H4 (cell line): ENCODE data around the gene PRDM7. TPM values are rescaled to one million over a fixed set of nuclear protein-coding genes. Genes with fewer than 3 reads are reported as not detected.
"Not testable (repeated sequence)": the region's sequence is repeated elsewhere in the genome, so short reads cannot be mapped to it uniquely, and the experiment has no call there.

Experiments
- DNase-seq: peaks from one replicate; pipeline ENCODE4 v3.0.0-alpha.2; 2015; ENCODE audit warnings: low spot score
- total RNA-seq: library from RNA; depleted of rRNA; stranded (reverse); fragments of >200 nt; shearing (Covaris generic); gene quantifications from 2 replicates; pipeline ENCODE4 v1.2.3, GENCODE V29; 2014

Gene PRDM7
- total RNA-seq, 1 experiment from 2014 or later: not detected

DNA sequence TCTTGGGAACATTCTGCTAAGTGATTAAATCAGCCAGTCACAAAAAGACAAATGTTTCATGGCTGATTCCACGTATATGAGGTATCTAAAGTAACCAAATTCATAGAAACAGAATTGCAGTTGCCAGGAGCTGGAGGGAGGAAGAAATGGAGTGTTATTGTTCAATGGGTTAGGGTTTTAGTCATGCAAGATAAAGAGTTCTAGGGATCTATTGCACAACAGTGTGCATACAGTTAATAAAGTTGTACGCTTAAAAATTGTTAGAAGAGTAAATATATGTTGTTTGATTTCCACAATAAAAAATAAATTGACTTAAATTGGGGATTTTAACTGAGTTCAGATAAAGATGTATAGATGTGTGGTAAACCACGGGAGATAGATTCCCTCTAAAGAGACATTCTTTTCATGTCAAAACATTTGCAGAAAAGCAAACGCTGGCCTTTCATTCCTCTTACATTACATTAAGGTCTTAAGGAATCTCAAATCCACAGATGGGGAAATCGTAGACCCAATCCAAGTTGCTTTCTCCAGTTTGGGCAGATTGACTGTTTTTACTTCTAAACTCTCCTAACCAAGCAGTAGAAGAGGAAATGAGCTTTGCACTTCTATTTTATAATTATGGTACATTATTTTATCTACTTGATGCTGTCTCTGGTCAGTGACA lies 4.6 kb downstream of the PRDM7 start:
- no peak for DNase-seq

DNA sequence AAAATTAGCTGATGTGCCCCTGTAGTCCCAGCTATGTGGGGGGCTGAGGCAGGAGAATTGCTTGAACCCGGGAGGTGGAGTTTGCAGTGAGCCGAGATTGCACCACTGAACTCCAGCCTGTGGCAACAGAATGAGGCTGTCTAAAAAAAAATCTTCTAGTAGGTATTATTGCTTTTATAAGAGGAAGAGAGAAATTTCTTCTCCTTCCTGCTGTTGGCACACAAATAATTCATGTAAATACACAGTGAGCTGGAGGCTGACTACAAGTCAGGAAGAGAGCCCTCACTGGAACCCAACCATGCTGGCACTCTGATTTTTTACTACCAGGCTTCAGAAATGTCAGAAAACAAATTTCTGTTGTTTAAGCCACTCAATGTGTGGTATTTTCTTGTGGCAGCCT lies 6.7 kb downstream of the PRDM7 start:
- no peak for DNase-seq

DNA sequence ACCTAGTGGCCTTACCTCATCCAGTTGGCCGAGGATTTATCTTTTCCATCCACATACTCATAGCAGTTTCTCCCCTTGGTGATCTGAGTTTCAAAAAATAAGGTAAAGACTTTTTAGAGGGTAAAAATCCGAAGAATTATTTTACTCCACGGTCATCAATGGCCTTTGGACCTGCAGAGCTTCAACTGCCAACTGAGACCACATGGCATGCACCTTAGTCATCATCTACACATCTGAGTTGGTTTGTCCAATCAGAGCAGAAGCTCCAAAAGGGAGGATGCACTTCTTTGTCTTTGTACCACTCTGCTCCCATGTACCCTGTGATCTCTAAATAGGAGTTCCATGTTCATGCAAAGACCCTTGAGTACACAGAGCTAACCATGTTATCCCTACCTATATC lies 15.7 kb downstream of the PRDM7 start:
- DNase-seq: no peak

DNA sequence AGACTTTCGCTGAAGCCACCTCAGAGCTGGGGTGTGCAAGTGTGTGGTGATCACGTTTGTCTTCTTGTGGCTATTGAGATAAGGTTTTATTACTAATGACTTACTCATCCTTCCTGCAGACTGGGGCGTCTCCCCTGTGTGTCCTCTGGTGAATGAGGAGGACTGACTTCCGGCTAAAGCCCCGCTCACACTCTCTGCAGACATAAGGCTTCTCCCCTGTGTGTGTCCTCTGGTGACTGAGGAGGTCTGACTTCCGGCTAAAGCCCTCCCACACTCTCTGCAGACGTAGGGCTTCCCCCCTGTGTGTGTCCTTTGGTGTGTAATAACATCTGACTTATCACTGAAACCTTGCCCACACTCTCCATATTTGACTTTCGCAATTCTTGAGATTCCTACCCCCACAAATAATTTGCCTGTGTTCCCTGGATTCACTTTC lies 19.4 kb downstream of the PRDM7 start:
- no peak for DNase-seq

DNA sequence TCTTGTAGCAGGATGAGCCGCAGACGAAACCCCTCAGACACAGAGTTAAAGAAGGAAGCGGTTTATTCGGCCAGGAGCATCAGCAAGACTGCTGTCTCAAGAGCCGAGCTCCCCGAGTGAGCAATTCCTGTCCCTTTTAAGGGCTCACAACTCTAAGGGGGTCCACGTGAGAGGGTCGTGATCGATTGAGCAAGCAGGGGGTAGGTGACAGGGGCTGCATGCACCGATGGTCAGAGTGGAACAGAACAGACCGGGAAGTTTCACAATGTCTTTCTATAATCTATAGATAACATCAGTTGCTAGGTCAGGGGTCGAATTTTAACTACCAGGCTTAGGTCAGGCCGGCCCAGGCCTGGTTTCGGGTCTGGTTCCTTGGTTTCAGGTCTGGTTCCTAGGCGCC lies 20.6 kb downstream of the PRDM7 start:
- DNase-seq: not testable (repeated sequence)

DNA sequence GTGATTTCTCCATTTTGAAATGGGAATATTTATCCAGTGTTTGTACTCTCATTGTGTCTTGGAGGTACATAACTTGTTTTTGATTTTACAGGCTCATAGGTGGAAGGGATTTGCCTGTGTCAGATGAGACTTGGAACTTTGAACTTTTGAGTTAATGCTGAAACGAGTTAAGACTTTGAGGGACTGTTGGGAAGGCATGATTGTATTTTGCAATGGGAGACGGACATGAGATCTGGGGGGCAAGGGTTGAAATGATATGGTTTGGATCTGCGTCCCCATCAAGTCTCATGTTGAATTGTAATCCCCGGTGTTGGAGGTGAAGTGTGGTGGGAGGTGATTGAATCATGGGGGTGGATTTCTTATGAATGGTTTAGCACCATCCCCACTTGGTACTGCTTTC lies 21.8 kb downstream of the PRDM7 start:
- DNase-seq: no peak

DNA sequence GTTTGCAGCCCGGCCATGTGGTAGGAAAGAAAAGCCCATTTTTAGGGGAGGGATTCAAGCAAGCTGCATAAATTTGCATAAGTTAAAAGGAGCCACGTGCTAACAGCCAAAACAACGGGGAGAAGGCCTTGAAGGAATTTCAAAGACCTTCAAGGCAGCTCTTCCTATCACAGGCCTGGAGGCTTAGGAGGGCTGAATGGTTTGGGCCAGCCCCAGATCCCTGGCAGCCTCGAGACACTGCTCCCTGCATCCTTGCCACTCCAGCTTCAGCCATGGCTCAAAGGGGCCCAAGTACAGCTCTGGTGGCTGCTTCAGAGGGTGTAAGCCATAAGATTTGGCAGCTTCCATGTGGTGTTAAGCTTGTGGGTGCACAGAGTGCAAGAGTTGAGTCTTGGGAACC lies 22.6 kb downstream of the PRDM7 start:
- no peak for DNase-seq

DNA sequence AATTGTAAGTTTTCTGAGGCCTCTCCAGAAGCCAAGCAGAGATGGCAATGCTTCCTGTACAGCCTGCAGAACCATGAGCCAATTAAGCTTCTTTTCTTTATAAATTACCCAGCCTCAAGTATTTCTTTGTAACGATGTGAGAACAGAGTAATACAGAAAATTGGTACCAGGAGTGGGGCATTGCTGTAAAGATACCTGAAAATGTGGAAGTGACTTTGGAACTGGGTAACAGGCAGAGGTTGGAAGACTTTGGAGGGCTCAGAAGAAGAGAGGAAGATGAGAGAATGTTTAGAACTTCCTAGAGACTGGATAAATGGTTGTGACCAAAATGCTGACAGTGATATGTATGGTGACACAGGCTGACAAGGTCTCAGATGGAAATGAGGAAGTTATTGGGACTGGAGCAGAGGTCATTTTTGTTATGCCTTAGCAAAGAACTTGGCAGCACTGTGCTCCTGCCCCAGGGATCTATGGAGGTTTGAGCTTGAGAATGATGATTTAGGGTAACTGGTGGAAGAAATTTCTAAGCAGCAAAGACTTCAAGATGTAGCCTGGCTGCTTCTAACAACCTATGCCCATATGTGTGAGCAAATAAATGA lies 23.1 kb downstream of the PRDM7 start:
- DNase-seq: no peak

DNA sequence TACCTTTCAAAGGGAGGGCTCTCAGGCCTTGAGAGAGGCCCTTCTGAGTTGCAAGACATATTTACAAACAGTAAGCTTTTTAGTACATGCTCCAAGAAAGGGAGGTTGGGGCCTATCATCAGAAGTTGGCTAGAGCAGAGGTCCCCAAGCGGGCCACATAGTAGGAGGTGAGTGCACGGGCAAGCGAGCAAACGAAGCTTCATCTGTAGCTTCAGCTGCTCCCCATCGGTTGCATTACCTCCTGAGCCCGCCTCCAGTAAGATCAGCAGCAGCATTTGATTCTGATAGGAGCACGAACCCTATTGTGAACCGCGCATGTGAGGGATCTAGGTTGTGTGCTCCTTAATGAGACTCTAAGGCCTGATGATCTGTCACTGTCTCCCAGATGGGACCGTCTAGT lies 26.2 kb downstream of the PRDM7 start:
- no peak for DNase-seq

DNA sequence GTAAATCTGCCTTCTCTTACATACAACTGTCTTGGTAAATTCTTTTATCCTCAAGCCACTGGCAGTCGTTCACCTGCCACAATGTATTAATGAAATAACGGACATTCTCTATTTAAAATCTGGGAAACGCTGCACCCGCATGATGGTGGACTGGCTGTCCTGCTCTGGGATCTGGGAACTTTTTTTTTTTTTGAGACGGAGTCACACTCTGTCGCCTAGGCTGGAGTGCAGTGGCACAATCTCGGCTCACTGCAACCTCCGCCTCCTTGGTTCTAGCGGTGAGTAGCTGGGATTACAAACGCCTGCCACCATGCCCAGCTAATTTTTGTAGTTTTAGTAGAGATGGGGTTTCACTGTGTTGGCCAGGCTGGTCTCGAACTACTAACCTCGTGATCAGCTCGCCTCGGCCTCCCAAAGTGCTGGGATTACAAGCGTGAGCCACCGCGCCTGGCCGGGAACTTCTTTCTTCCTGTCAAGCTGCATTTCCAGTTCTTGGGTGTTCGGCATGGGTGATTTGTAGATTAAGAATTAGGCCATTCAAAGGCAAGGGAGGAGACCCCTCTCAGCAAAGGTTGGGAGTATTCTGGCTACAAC lies 28.3 kb downstream of the PRDM7 start:
- DNase-seq: no peak

DNA sequence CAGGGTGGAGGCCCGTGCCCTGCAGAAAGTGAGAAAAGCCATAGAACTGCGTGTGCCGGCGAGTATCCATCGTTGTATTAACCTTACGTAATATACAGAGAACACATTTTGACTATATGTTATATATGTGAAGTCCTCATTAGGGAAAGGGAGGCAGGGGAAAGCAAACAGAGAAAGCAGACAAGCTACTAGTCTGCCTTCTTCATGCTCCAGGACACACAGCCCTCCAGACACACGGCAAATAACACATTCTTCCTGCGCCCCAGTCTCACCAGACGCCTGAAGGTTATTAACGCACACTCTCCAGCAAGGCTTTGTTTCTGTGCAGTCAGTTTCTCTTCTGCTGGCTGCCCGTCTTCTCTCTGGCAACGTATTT lies 28.8 kb downstream of the PRDM7 start:
- no peak for DNase-seq

DNA sequence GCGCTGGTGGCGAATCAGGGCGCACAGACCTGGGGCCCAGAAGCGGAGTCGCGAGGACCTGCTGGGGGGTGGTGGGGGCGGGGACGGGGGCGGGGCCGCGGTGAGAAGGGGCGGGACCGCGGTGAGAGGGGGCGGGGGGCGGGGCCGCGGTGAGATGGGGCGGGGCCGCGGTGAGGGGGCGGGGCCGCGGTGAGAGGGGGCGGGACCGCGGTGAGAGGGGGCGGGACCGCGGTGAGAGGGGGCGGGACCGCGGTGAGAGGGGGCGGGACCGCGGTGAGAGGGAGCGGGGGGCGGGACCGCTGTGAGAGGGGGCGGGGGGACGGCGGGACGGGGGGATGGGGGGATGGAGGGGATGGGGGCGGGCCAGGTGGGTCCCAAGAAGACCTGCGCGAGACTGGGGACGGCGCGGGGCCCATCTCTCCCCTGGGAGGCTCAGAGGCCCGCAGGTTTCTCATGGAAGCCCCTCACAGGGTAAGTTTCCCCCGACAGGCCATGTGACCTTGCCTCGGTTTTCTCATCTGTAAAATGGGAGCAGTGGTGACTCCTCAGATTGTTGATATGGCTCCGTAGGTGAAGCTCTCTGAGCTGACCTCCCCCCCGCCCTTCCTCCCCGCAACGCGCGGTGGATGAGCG lies 29.3 kb downstream of the PRDM7 start:
- no peak for DNase-seq

DNA sequence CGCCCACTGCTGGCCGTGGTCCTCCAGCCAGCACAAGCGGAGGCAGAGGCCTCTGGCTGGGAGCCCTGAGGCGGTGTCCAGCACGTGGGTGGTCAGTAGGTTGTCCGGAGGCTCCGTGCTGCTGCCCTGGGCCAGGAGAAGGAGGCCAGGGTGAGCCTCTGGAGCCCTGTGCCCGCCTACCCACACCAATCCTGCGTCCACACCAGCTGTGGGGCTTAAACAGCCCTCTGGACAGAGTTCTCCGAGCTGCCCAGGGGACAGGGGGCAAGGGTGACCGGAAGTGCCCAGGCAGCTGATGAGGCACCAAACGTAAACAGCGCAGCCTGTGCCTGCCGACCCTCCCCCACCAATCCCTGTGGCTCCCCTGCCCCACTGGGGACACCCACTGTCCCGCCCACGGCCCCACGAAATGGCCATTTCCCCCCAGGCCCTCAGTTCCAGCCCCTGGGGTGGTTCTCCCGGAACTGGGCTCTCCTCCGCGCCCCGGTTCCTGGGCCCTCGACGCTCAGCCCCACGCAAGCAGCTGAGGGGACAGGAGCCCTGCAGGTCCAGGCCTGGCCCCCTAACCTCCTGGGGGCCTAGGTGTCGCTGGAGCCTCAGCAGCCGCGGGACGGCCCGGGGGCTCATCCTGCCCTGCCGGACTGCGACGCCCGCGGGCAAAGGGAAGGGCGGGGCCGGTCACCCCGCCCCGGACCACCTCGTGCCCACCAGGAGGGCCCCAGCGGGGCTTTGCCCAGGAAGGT lies 30.0 kb downstream of the PRDM7 start:
- no peak for DNase-seq

DNA sequence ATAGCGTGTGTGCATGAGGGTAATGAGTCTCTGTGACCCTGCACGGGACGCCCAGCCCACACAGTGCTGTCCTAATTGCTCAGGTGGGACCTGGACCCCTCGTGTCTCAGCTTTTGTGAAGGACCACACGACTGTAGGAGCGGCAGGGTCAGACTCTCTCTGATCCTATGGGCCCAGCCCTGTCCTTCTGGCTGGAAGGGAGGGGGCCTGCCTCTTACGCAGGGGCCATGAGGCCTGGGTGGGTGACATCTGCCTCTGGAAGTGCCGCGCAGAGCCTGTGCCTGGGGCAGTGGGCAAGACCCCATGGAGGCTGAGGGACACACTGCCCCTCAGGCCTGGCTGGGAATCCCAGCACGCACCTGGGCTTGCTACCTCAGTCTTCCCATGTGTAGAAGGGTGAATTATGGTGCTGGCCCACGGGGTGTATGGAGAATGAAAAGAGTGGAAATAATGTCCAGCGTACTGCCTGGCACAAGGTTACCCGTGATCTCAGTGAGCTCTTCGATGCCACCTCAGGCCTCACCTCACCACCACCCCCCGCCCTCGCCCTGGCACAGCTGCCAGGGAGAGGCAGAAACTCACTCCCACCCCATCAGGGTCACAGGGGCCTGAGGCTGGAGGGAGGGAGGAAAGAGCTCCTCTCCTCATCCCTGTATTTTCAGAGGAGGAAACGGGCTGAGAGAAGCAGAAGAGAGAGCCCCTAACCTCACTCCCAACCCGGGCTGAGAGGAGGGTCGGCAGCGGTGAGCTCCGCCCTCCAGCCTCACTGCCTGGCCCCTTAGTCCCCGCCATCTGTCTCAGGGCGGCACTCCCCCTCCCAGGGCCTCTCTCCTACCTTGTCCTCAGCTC lies 30.8 kb downstream of the PRDM7 start:
- DNase-seq: no peak

DNA sequence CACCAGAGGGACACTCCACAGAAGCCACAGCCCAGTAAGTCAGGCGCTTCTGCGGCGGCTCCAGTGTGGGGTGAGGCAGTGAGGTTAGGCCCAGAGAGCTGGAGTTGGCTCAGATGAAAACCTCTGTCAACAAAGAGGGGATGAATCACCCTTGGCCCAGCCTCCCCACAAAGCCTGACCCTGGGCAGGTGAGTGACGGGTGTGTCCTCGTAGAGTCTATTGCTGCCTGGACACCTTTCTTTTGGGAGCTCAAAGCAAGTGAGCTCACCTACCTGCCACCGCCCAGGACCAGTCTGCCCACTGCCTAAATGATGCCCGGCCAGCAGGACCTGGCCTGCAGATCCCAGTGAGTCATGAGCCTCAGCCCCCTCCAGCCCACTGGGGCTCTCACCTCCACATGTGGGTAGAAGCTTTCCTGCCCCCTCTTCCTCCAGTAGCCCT lies 33.0 kb downstream of the PRDM7 start:
- no peak for DNase-seq

DNA sequence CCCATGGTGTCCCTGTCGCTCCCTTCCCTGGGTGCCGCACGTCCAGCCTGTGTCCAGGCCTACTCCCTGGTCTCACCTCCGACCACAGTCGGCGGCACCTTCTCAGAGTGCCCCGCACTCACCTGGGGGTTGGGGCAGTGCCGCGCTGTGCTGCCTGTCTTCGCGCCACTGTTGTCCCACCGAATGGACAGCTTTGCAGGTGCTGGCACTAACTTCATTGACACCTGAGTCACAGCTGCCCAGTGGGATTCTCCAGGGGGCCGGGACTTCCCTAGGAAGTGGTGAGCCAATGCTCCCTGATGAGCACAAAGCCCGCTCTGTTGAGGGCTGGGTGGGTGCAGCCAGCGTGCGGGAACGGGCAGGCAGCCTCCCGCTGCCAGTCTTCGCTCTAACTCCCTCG lies 33.6 kb downstream of the PRDM7 start:
- no peak for DNase-seq

DNA sequence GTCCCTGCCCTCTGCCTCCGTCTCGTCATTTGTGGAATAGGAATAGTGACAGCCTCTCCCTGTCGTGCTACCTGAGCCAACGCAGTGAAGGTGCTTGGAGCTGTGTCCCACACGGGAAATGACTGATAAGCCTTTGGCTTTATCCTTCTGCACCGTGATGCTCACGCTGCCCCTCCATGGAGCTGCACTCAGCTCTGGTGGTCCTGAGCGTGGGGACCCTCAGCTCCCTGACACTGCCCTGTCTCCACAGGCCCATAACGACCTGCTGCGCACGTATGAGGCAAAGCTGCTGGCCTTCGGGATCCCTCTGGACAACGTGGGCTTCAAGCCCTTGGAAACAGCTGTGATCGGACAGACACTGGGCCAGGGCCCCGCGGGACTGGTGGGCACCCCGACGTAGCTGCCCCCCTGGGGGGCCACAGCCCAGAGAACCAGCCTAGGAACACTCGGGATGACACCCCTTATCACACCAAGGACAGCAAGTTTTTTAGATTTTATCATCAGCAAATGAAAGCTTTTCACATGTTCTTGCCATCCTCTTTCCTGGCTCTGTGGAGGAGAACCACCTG lies 34.1 kb downstream of the PRDM7 start:
- DNase-seq: no peak

DNA sequence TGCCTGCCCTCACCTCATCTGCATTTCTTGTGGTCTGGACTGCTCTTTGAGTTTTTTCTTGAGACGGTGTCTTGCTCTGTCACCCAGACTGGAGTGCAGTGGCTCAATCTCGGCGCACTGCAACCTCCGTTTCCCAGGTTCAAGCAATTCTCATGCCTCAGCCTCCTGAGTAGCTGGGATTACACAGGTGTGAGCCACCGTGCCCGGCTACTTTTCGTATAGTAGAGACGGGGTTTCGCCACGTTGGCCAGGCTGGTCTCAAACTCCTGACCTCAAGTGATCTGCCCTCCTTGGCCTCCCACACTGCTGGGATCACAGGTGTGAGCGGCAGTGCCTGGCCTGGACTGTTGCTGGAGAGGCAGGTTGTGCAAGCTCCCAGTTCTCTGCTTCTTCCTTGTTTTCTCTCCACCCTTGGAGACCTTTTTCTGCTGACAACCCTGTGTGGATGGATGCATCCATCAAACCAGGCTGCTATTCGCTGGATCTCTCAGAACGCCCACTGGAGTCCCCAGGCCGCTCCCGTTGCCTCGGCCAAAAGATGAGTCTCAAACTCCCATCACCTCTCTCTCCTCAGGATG lies 35.1 kb downstream of the PRDM7 start:
- no peak for DNase-seq

DNA sequence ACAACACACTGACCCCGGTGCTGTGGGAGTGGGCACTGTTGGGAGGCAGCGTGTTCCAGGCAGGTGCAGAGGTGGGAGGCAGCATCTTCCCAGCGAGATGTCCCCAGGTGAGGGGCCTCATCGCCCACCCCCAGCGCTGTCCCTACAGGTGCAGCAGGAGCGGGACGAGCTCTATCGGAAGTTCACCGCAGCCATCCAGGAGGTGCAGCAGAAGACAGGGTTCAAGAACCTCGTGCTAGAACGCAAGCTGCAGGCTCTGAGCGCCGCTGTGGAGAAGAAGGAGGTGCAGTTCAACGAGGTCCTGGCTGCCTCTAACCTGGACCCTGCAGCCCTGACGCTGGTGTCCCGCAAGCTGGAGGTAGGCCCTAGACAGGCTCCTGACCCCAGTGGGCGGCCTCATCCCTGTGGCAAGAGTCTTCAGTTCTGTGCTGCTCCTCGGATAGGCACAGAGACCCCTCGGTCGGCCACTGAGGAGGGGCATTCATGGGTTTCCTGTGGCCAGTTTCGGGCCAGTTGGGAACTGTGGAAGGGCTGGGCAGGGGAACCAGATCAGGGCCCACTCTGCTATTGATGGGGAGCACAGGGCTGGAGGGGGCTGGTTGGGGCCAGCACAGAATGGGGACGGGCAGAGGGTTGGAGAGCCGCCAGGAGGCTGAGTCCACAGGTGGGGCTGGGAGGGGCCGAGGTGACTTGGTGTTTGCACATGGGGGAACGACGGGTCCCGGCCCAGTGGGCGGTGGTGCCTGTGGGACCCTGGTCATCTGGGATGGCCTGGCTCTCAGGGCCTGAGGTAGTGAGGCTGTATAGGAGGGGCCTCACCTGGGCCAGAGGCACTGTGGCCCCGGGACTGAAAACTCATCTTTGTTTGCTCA lies 36.7 kb downstream of the PRDM7 start:
- no peak for DNase-seq

DNA sequence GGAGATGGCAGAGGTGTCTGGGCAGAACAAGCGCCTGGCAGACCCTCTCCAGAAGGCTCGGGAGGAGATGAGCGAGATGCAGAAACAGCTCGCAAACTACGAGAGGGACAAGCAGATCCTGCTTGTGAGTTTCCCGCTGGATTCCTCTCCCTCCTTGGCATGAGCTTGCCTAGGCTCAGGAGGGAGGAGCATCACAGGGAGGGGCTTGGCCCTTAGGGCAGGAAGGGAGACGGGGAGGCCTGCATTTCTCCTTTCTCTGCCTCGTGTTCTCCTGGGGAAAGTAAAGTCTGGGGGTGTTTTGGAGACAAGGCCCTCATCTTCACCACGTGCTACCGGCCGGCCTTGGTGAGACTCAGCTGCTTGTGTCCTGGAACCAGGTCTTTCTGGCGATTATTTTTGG lies 39.9 kb downstream of the PRDM7 start:
- DNase-seq: no peak
